Activated naive CD4-positive, alpha-beta T cell treated with anti-CD3 and anti-CD28 coated beads, Interleukin-2, amount 10 ng/mL, durations not matched to agents 7 days and 5 days (primary cell): ENCODE data around the gene TRAF3IP1.

Experiments
- CTCF ChIA-PET: fragments of 350-600 bp; sonication (Branson Sonifier 250); formaldehyde crosslinking; loops from one replicate; lab custom pipeline; 2021; ENCODE audit warnings: antibody characterized with exemption; lab: Charles Lee
- DNase-seq: peaks from one replicate; pipeline ENCODE4 v3.0.0-alpha.2; 2020
- H3K27ac Mint-ChIP-seq: one replicate; pipeline ENCODE4 v1.8.0; 2021; ENCODE audit warnings: mild to moderate bottlenecking, moderate library complexity, mixed read lengths
- H3K27me3 Mint-ChIP-seq: one replicate; pipeline ENCODE4 v1.8.0; 2021; ENCODE audit warnings: mild to moderate bottlenecking, mixed read lengths
- H3K36me3 Mint-ChIP-seq: one replicate; pipeline ENCODE4 v1.8.0; 2021; ENCODE audit warnings: mixed read lengths
- H3K4me1 Mint-ChIP-seq: one replicate; pipeline ENCODE4 v1.8.0; 2021; ENCODE audit warnings: mixed read lengths
- H3K4me3 Mint-ChIP-seq: one replicate; pipeline ENCODE4 v1.8.0; 2021; ENCODE audit warnings: mild to moderate bottlenecking, moderate library complexity, mixed read lengths
- H3K9me3 Mint-ChIP-seq: one replicate; pipeline ENCODE4 v1.8.0; 2021; ENCODE audit warnings: mixed read lengths

Gene TRAF3IP1

GRCh38 chr2:238380336-238380735 lies 60.0 kb downstream of the TRAF3IP1 start:
- H3K4me1 Mint-ChIP-seq = peaks cover 43% of the 10 kb centered on the region
- H3K36me3 Mint-ChIP-seq = peaks cover 3% of the 10 kb centered on the region
- no peak overlapping the region for H3K4me3 Mint-ChIP-seq
- H3K27ac Mint-ChIP-seq = no peak overlapping the region
- CTCF ChIA-PET = no interaction called here
- no peak for DNase-seq
- no peaks in the 10 kb centered on the region for H3K27me3 Mint-ChIP-seq
- no peaks in the 10 kb centered on the region for H3K9me3 Mint-ChIP-seq

GRCh38 chr2:238380785-238381184 lies 60.5 kb downstream of the TRAF3IP1 start:
- Mint-ChIP-seq H3K27ac (no peak overlapping the region), H3K4me1 (peaks cover 43% of the 10 kb centered on the region), H3K36me3 (peaks cover 3% of the 10 kb centered on the region), H3K9me3 (no peaks in the 10 kb centered on the region), H3K27me3 (no peaks in the 10 kb centered on the region), H3K4me3 (no peak overlapping the region)
- no peak for DNase-seq
- CTCF ChIA-PET = no interaction called here

DNA sequence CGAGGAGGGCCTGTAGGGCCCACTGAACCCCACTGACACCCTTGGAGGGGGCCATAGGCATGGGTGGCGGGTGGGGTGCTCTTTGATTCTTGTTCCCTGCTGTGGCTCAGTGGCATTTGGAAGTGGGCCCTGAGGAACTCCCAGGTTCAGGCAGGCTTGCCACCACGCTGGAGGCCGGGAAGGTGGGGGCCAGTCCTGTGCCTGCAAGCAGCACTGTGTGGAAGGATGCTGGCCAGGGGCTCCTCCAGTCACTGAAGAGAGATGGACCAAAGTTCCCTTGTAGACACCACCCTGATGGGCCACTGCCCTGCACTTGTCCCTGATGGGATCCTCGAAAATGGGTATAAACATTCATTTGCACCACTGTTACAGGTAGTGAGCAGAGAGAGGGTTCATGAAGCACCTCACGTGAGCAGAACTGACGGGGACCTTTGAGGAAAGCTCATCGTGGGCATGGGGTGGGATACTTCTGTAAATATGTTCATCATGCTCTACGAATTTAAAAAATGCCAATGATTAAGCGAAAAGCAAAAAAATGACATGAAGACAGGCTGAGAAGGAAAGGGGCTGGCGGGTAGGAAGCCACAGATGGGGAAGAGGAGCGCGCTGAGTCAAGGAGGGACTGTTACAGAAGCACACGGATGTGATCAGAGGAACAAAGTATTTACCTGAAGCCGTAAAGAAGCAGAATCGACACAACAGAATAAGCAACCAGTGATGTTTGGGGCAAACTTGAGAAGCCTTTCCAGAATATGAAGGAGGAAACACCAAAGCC lies 61.2 kb downstream of the TRAF3IP1 start:
- Mint-ChIP-seq H3K9me3 (no peaks in the 10 kb centered on the region), H3K36me3 (peaks cover 3% of the 10 kb centered on the region), H3K27me3 (no peaks in the 10 kb centered on the region), H3K27ac (no peak overlapping the region), H3K4me1 (peaks cover 43% of the 10 kb centered on the region), H3K4me3 (no peak overlapping the region)
- CTCF ChIA-PET = no interaction called here
- no peak for DNase-seq

DNA sequence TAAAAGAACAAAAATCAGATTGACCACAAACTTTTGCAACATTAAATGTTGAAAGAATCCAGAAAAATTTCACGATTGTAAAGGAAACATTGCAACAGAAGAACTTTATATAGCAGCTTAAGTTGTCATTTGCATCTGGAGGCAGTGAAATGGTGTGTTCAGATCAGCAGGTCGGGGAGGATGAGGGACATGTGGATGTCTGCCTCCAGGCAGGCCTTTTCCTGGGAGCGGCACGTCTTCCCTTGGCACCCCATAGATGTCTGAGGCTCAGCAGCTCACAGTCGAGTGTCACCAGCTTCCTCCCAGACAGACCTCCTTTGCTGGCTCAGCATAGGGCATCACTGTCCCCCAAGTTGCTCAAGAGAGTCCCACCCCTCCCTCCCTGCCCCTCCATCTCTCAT lies 62.1 kb downstream of the TRAF3IP1 start:
- H3K4me1 Mint-ChIP-seq = peaks cover 36% of the 10 kb centered on the region
- no peak overlapping the region for H3K4me3 Mint-ChIP-seq
- no peaks in the 10 kb centered on the region for H3K9me3 Mint-ChIP-seq
- CTCF ChIA-PET = no interaction called here
- DNase-seq = no peak
- no peaks in the 10 kb centered on the region for H3K27me3 Mint-ChIP-seq
- H3K27ac Mint-ChIP-seq = no peak overlapping the region
- H3K36me3 Mint-ChIP-seq = peaks cover 3% of the 10 kb centered on the region

DNA sequence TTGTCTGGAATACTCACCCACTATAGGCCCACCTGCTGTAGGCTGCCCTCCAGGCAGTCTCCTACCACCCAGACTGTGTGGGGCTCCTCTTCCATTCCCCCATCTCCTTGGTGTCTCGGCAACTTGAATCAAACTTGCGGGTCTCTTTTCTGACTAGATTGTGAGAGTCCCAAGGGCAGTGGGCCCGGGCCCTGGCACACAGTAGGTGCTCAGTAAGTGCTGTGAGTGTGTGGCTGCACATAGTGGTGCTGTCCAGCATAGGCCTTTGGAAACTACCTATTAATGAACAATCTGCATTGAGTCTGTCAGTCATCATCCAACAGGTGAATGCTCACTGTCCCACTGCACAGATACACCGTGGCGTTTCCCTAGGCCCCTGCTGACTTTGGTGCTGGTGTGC lies 62.8 kb downstream of the TRAF3IP1 start:
- H3K27ac Mint-ChIP-seq = no peak overlapping the region
- H3K9me3 Mint-ChIP-seq = no peaks in the 10 kb centered on the region
- H3K27me3 Mint-ChIP-seq = no peaks in the 10 kb centered on the region
- peaks cover 32% of the 10 kb centered on the region for H3K4me1 Mint-ChIP-seq
- DNase-seq = no peak
- CTCF ChIA-PET = no interaction called here
- peaks cover 3% of the 10 kb centered on the region for H3K36me3 Mint-ChIP-seq
- no peak overlapping the region for H3K4me3 Mint-ChIP-seq

DNA sequence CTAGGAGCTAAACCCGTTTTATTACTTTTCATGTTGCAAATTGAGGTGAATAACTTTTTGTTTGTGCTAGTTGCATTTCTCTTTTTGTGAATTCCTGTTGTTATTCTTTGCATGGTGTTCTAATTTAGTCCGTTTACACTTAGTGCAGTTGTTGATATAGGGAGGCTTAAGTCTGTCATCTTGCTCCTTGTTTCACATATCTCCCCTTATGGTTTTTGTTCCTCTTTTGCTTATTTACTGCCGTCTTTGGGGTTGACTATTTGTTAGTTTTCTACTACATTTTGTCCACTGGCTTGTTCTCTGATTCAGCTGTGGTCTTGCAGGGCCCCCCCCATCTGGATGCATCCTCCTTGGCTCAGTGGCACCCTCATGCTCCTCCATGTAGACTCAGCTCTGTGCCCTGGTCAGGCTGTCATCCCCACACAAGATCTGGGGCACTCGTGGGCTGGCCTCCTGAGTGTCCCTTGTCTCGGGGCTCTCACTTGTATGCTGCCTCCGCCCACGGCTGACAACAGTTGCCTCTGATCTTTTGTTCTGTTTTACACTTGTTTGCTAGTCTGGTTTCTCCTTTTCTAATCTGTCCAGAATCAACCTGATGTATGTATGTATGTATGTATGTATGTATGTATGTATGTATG lies 63.5 kb downstream of the TRAF3IP1 start:
- peaks cover 27% of the 10 kb centered on the region for H3K4me1 Mint-ChIP-seq
- no peak overlapping the region for H3K4me3 Mint-ChIP-seq
- no peak overlapping the region for H3K27ac Mint-ChIP-seq
- H3K9me3 Mint-ChIP-seq = no peaks in the 10 kb centered on the region
- H3K27me3 Mint-ChIP-seq = no peaks in the 10 kb centered on the region
- CTCF ChIA-PET = no interaction called here
- DNase-seq = no peak
- peaks cover 3% of the 10 kb centered on the region for H3K36me3 Mint-ChIP-seq

DNA sequence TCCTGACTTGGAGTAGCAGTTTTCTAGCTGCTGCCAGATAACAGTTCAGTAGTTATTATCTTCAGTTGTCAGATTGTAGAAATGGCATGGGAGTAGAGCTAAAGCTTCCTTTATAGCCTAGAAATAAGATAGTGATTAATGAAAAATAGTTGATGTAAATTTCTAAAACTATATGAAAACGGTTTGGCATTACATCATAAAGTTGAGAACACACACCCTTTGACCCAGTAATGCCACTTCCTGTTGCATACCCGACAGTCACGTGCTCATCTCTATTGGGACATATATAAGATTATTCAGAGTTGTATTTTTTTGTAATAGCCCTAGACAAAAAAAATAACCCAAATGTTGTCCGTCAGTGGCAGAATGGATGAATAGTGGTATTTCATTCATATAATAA lies 67.0 kb downstream of the TRAF3IP1 start:
- CTCF ChIA-PET = interaction anchor here (1.2 kb wide), 1 partner anchor 11 kb away, joined by 4 read pairs; no protein-coding TSS in a partner anchor
- no peaks in the 10 kb centered on the region for H3K36me3 Mint-ChIP-seq
- H3K27me3 Mint-ChIP-seq = no peaks in the 10 kb centered on the region
- no peak overlapping the region for H3K27ac Mint-ChIP-seq
- no peak for DNase-seq
- H3K9me3 Mint-ChIP-seq = no peaks in the 10 kb centered on the region
- peaks cover 7% of the 10 kb centered on the region for H3K4me1 Mint-ChIP-seq
- no peak overlapping the region for H3K4me3 Mint-ChIP-seq

DNA sequence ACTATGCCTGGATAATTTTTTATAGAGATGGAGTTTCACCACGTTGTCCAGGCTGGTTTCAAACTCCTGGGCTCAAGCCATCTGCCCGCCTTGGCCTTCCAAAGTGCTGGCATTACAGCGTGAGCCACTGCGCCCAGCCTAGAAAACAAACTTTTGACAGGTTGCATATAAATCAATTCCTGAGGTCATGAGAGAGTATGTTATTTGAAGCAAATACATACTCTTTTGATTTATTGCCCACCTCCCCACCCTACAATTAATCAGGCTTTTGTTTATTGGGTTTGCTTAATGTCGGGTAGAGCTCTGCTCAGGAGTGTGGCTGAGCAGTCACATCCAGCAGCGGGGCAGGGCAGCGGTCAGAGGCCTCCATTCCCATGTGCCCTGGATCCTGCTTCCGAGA lies 68.5 kb downstream of the TRAF3IP1 start:
- Mint-ChIP-seq H3K27ac (no peak overlapping the region), H3K36me3 (no peaks in the 10 kb centered on the region), H3K4me1 (peaks cover 7% of the 10 kb centered on the region), H3K4me3 (no peak overlapping the region), H3K9me3 (no peaks in the 10 kb centered on the region), H3K27me3 (peaks cover 1% of the 10 kb centered on the region)
- no peak for DNase-seq
- CTCF ChIA-PET = no interaction called here

- Mint-ChIP-seq H3K9me3 (no peaks in the 10 kb centered on the region), H3K27ac (no peak overlapping the region), H3K36me3 (no peaks in the 10 kb centered on the region), H3K27me3 (peaks cover 3% of the 10 kb centered on the region), H3K4me3 (no peak overlapping the region), H3K4me1 (peaks cover 7% of the 10 kb centered on the region)
- CTCF ChIA-PET = no interaction called here
- DNase-seq = no peak
Observed at GRCh38 chr2:238389988-238390589, 69.8 kb downstream of the TRAF3IP1 start.

DNA sequence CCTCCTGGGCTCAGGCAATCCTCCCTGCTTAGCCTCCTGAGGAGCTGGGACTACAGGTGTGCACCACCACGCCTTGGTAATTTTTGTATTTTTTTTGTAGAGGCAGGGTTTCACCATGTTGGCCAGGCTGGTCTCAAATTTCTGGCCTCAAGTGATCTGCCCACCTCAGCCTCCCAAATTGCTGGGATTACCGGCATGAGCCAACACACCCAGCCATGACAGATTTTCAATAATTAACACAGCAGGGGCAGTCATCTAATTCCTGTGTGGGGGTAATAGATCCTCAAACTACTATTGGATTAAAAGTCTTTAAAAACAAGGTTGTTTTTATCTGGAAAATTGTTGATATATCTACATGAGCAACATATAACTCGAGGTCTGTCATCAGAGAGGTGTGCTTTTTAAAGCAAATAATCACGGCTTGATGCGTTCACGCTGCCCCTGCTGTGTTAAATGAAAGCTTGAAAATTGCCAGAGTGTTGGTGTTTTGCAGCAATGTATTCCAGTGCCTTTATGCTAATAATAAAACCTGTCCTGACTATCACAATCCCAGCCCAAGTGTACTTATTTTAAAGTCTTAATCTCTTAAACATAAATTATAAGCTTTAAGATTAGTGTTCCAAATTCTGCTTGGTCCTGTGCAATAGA lies 70.8 kb downstream of the TRAF3IP1 start:
- H3K9me3 Mint-ChIP-seq = no peaks in the 10 kb centered on the region
- peaks cover 3% of the 10 kb centered on the region for H3K27me3 Mint-ChIP-seq
- no peak for DNase-seq
- CTCF ChIA-PET = no interaction called here
- no peaks in the 10 kb centered on the region for H3K36me3 Mint-ChIP-seq
- H3K4me3 Mint-ChIP-seq = no peak overlapping the region
- no peak overlapping the region for H3K27ac Mint-ChIP-seq
- peaks cover 7% of the 10 kb centered on the region for H3K4me1 Mint-ChIP-seq

- CTCF ChIA-PET = no interaction called here
- Mint-ChIP-seq H3K36me3 (no peaks in the 10 kb centered on the region), H3K4me3 (no peak overlapping the region), H3K27ac (no peak overlapping the region), H3K4me1 (no peaks in the 10 kb centered on the region), H3K27me3 (peaks cover 3% of the 10 kb centered on the region), H3K9me3 (no peaks in the 10 kb centered on the region)
- no peak for DNase-seq
Observed at GRCh38 chr2:238396663-238397062, 76.3 kb downstream of the TRAF3IP1 start.

DNA sequence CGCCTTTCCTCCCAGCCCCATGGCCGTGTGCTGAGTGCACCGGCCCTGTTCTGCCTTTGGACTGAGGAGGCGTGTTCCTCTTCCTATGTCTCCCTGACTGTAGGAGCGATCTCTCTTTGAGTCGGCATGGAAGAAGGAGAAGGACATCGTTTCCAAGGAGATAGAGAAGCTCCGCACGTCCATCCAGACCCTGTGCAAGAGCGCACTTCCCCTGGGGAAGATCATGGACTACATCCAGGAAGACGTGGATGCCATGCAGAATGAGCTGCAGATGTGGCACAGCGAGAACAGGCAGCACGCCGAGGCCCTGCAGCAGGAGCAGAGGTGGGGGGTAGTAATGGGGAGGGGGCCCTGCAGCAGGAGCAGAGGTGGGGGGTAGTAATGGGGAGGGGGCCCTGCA lies 77.0 kb downstream of the TRAF3IP1 start:
- CTCF ChIA-PET = no interaction called here
- H3K4me3 Mint-ChIP-seq = no peak overlapping the region
- H3K27ac Mint-ChIP-seq = no peak overlapping the region
- H3K27me3 Mint-ChIP-seq = peaks cover 3% of the 10 kb centered on the region
- no peaks in the 10 kb centered on the region for H3K4me1 Mint-ChIP-seq
- H3K9me3 Mint-ChIP-seq = no peaks in the 10 kb centered on the region
- no peaks in the 10 kb centered on the region for H3K36me3 Mint-ChIP-seq
- DNase-seq = no peak

- Mint-ChIP-seq H3K9me3 (no peaks in the 10 kb centered on the region), H3K27ac (no peak overlapping the region), H3K4me3 (no peak overlapping the region), H3K36me3 (no peaks in the 10 kb centered on the region), H3K4me1 (no peaks in the 10 kb centered on the region), H3K27me3 (peaks cover 3% of the 10 kb centered on the region)
- CTCF ChIA-PET = no interaction called here
- no peak for DNase-seq
Observed at GRCh38 chr2:238398577-238398976, 78.3 kb downstream of the TRAF3IP1 start.

- CTCF ChIA-PET = no interaction called here
Observed at GRCh38 chr2:238399094-238399493, 78.8 kb downstream of the TRAF3IP1 start.

More at GRCh38 chr2:238399094-238399493, 78.8 kb downstream of the TRAF3IP1 start:
- Mint-ChIP-seq H3K4me1 (no peaks in the 10 kb centered on the region), H3K27ac (no peak overlapping the region), H3K4me3 (no peak overlapping the region), H3K9me3 (no peaks in the 10 kb centered on the region), H3K27me3 (no peaks in the 10 kb centered on the region), H3K36me3 (no peaks in the 10 kb centered on the region)
- DNase-seq = no peak
